ENCODE results near the gene CASQ2. TPM values are rescaled to one million over a fixed set of nuclear protein-coding genes. Genes with fewer than 3 reads are reported as not detected.

CASQ2 gene
- polyA plus RNA-seq, 1 donor from 2014 or later: not detected

DNA sequence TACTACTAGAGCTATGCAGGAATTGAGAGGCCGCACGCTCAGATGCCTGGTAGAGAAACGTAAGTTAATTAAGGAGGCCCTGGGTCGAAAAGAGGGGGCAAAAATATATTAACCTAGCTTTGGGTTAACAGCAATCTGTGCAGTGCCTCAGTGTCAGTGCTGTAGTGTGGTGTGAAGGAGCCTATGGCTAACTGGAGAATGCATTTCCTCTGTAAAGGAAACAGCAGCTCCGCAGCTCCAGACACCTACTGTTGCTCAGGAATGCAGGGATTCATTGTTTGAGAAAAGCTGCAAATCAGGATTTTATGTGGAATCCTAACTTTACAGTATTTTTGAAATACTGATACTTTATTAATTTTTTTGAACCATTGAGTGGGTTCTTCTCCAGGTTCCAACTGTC, 108.4 kb downstream of the CASQ2 start:
- Histone ChIP-seq H4K20me1 (ENCODE audit: insufficient read depth) (no peaks in the 10 kb centered on the region), H2AFZ (ENCODE audit: low read depth, low read length) (no peak overlapping the region), H3K27me3 (ENCODE audit: insufficient read depth, low read depth, low read length) (no peaks in the 10 kb centered on the region), H3K27ac (ENCODE audit: low read length) (no peak overlapping the region), H3F3A (ENCODE audit: insufficient read depth, low read length, poor library complexity, severe bottlenecking) (no peaks in the 10 kb centered on the region), H3K9me3 (ENCODE audit: low read length) (no peaks in the 10 kb centered on the region), H3K79me2 (replicated peaks; ENCODE audit: insufficient read depth, low read length) (no peaks in the 10 kb centered on the region), H3K4me2 (ENCODE audit: low read length) (no peak overlapping the region), H3K9me2 (ENCODE audit: insufficient read depth, low read length) (no peaks in the 10 kb centered on the region), H3K9ac (ENCODE audit: low read length) (no peak overlapping the region), H3K4me3 (ENCODE audit: low read length) (no peak overlapping the region), H3K36me3 (ENCODE audit: insufficient read depth, low read length) (no peaks in the 10 kb centered on the region)
- no peak for TF ChIP-seq SMC3 (conservative IDR thresholded peaks at IDR 0.05; ENCODE audit: poor library complexity)

DNA sequence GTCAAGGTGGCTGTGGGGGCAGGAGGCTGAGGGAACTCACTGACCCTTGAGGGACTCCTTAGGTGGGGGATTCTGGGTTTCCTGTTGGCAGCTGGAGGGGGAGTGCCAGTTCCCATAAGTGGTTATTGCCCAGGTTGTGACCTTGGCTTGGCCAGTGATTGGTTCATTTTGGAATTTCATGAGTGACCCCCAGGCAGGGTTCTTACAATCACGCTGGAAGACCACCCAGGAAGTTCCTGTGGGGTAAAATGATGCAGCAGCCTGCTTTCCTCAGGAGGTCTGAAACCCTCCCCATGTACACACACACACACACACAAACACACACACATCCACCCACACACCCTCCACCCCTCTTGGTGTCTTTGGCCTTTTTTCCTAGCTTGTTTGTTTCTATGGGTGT, 109.9 kb downstream of the CASQ2 start:
- Histone ChIP-seq H3K79me2 (replicated peaks; ENCODE audit: insufficient read depth, low read length) (no peaks in the 10 kb centered on the region), H3K4me3 (ENCODE audit: low read length) (no peak overlapping the region), H3K27ac (ENCODE audit: low read length) (no peak overlapping the region), H3F3A (ENCODE audit: insufficient read depth, low read length, poor library complexity, severe bottlenecking) (no peaks in the 10 kb centered on the region), H3K4me2 (ENCODE audit: low read length) (no peak overlapping the region), H3K9ac (ENCODE audit: low read length) (no peak overlapping the region), H4K20me1 (ENCODE audit: insufficient read depth) (no peaks in the 10 kb centered on the region), H3K9me2 (ENCODE audit: insufficient read depth, low read length) (no peaks in the 10 kb centered on the region), H2AFZ (ENCODE audit: low read depth, low read length) (no peak overlapping the region), H3K9me3 (ENCODE audit: low read length) (no peaks in the 10 kb centered on the region), H3K27me3 (ENCODE audit: insufficient read depth, low read depth, low read length) (no peaks in the 10 kb centered on the region), H3K36me3 (ENCODE audit: insufficient read depth, low read length) (no peaks in the 10 kb centered on the region)
- TF ChIP-seq RAD21 (conservative IDR thresholded peaks at IDR 0.05) (no peak), EP300 (conservative IDR thresholded peaks at IDR 0.05; ENCODE audit: poor library complexity, severe bottlenecking) (no peak), MXI1 (conservative IDR thresholded peaks at IDR 0.05; ENCODE audit: poor library complexity, severe bottlenecking) (no peak), SMC3 (conservative IDR thresholded peaks at IDR 0.05; ENCODE audit: poor library complexity) (no peak), TAF1 (IDR thresholded peaks at IDR 0.05; ENCODE audit: low read depth) (no peak), EZH2 (IDR thresholded peaks at IDR 0.05; ENCODE audit: borderline replicate concordance, insufficient read depth, low read length, poor library complexity, severe bottlenecking) (no peak), POLR2AphosphoS5 (IDR thresholded peaks at IDR 0.05) (no peak)
- TF ChIP-seq, protein P1, sequence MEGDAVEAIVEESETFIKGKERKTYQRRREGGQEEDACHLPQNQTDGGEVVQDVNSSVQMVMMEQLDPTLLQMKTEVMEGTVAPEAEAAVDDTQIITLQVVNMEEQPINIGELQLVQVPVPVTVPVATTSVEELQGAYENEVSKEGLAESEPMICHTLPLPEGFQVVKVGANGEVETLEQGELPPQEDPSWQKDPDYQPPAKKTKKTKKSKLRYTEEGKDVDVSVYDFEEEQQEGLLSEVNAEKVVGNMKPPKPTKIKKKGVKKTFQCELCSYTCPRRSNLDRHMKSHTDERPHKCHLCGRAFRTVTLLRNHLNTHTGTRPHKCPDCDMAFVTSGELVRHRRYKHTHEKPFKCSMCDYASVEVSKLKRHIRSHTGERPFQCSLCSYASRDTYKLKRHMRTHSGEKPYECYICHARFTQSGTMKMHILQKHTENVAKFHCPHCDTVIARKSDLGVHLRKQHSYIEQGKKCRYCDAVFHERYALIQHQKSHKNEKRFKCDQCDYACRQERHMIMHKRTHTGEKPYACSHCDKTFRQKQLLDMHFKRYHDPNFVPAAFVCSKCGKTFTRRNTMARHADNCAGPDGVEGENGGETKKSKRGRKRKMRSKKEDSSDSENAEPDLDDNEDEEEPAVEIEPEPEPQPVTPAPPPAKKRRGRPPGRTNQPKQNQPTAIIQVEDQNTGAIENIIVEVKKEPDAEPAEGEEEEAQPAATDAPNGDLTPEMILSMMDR (IDR thresholded peaks at IDR 0.05; ENCODE audit: poor library complexity, severe bottlenecking): no peak
- TF ChIP-seq, protein P2, sequence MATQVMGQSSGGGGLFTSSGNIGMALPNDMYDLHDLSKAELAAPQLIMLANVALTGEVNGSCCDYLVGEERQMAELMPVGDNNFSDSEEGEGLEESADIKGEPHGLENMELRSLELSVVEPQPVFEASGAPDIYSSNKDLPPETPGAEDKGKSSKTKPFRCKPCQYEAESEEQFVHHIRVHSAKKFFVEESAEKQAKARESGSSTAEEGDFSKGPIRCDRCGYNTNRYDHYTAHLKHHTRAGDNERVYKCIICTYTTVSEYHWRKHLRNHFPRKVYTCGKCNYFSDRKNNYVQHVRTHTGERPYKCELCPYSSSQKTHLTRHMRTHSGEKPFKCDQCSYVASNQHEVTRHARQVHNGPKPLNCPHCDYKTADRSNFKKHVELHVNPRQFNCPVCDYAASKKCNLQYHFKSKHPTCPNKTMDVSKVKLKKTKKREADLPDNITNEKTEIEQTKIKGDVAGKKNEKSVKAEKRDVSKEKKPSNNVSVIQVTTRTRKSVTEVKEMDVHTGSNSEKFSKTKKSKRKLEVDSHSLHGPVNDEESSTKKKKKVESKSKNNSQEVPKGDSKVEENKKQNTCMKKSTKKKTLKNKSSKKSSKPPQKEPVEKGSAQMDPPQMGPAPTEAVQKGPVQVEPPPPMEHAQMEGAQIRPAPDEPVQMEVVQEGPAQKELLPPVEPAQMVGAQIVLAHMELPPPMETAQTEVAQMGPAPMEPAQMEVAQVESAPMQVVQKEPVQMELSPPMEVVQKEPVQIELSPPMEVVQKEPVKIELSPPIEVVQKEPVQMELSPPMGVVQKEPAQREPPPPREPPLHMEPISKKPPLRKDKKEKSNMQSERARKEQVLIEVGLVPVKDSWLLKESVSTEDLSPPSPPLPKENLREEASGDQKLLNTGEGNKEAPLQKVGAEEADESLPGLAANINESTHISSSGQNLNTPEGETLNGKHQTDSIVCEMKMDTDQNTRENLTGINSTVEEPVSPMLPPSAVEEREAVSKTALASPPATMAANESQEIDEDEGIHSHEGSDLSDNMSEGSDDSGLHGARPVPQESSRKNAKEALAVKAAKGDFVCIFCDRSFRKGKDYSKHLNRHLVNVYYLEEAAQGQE (IDR thresholded peaks at IDR 0.05; ENCODE audit: borderline replicate concordance): no peak

Data from neural cell (in vitro differentiated cells).